ENCODE measurements around the gene HEXIM2.

HEXIM2 gene

DNA sequence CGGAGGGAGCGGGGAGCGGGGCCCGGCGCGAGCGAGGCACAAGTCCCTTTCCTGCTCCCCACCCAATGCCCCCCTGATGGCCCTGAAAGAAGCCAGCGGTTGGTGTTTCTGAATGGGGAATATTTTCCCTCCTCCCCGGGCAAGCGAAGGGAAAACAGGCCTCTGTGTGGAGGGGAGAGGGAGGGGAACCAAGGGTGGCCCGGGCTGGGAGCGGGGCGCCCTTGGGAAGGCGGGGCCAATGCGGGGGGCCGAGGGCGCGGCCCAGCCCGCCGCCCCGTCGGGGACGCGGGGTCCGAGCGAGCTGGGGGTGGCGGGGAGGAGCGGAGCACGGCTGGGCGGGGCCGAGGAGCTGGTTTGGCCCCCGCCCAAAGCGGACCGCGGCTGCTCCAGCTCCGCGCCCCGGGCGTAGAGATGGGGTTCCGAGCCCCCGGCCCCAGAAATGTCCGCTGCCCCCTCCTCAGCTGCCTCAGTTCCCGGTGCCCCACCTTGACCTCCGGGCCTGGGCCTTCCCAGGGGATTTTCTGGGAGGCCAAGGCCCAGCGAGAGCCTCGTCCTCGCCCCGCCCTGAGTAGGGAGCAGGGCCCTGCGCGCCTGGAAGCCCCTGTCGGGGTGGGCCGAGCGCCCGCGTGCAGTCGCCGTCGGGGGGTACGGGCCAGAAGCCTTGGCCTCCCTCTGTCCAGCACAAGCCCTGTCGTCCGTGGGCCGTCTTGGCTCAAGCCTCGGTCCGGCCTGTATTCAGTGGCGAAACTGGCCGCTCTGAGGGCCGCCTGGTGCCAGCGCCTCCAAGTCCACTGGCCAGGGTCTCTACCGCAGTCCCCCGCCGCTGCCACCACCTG is 17.3 kb upstream of the HEXIM2 start:
- no peak for DNase-seq (ENCODE audit: low read depth)

DNA sequence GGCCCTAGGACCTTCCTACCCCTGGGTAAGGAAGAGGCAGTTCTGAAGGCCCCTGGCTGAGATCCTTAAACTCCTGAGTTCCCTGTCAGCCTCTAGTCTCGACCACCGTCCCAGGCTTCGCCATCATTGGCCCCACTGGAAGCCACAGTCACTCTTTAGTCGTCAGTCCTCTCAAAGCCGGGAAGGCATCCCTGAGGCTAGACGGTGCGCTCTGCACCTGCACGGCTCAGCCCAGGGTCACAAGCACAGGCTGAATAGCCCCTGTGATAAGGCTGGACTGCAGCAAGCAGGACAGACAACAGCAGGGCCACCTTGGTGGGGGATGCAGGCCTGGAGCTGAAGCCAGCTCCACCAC is 16.7 kb upstream of the HEXIM2 start:
- no peak for DNase-seq (ENCODE audit: low read depth)

DNA sequence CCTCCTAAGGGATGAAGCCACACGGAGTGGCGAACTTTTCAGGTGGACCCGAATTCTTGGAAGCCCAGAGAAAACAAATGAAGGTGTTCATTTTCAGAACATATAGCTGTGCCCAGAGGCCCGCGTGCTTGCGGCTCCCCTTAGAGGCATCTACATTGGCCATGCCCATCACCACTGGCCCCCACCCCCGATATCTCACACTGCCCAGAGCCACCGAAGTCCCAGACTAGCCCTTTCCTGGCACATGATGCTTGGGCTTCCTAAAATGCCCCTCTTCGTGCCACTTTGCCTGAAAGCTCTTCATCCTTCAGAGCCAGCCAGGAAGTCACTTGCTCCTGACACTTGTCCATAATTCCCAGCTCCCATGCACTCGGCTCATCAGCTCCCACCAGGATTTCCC is 15.5 kb upstream of the HEXIM2 start:
- no peak for DNase-seq (ENCODE audit: low read depth)

DNA sequence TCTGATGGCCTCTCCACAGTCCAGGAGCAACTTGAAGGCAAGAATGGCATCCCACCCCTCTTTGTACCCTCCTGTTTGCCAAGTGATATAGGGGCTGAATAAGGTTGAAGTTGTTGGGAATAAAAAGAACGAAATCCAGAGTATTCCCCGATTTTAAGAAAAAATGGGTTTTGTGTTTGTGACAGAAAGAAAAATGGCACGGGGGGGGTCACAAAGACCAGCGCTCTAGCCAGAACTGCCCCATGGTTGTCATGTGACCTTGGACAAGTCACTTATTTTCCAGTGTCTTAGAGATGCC is 15.1 kb upstream of the HEXIM2 start:
- no peak for DNase-seq (ENCODE audit: low read depth)

DNA sequence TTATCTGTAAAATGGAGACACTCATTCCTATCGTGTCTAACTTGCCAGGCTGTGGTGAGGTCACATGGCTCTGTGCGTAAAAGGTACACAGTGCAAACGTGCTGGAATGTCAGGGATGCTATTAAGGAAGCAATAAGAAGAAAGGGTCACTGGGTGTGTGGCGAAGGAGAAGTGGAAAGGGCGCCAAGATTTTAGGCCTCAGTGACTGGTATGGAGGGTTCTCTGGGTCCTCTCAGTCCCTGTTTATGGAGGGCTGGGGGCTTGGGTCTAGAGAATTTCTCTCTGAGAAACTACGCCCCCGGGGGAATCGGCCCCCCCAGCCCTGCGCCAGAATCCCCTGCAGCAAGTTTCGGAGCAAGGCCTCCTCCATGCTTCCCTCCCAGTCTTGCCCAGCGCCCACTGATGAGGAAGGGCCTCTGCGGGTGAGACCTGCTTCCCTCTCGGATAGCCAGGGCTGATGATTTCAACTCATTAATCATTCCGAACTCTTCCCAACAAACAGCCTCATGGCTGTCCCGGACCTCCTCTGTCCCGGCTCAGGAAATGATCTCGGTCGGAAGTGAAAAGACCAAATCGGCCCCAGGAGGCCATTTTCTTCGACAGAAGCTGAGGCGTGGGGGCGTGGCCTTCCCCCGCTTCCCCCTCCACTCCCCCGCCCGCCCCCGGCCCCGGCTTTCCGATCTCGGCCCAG is 14.6 kb upstream of the HEXIM2 start:
- DNase-seq (ENCODE audit: low read depth) = no peak

DNA sequence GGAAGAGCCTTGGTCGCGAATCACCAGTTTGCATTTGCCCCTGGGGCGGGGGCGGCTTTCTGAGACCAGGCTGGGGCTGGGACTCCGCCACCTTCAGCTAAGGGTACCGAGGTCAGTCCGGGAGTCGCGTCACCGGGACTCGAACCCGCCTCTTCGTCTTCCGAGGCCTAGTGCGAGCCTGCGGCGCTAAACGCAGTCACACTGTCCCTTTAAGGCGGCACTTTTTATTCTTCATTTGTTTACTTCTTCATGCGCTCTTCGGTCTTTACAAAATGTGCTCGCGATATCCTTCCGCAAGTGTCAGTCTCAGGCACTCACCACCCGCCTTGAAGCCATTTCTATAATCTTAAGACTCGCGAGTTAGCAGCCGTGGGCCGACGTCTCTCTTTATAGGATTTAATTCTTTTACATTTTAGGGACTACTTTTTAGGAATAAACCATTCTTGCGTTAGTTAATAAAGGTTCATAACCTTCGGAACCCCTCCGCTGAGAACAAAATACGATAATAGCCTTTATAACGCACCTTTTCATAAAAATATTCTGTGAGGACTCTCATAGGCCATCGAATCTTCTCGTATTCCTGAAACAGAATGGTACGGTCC is 14.0 kb upstream of the HEXIM2 start:
- peak; percentile 58 for DNase-seq (ENCODE audit: low read depth)

DNA sequence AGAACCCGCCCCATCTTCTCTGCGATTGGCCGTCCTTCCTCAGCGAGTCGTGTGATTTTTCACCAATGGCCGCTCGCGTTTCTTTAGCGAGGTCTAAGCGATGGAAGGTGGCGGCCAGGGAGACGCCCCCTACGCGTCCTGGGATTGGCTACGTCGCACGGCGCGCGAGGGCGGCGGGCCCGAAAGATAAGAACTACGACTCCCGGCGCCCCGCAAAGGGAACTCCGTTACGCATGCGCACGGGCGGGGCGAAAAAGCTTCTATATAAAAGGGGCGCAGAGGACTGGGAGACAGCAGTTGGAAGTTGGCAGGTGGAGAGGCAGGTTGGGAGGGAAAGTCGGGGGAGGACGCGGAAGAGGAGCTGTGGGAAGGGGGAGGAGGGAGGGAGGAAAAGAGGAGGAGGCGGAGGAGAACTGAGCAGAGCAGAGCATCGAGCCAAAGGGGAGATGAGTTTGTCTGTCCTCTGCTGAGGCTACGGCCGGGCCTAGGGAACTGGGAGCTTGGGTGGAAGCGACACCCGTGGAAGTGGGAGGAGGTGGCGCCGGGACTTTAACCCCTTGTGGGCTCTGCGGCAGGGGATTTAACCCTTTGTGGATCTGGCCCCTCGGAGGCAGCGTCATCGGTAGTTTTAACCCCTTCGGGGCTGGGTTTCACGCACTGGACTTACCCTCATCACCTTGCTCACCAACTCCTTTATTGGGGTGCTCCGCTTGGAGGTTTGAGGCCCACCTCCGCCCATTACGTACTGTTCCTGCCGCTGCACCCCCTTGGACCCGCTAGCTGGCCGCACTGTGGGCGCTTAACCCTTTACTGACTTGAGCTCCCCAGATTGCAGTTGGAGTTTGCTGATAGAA is 13.3 kb upstream of the HEXIM2 start, which contains the start of gene HEXIM1:
Gene HEXIM1 (plus strand): TSS at position 293 of the 854 bp plus-strand sequence. CDS start 716 bp downstream, outside the sequence.
- peak; percentile 98 for DNase-seq (ENCODE audit: low read depth)

DNA sequence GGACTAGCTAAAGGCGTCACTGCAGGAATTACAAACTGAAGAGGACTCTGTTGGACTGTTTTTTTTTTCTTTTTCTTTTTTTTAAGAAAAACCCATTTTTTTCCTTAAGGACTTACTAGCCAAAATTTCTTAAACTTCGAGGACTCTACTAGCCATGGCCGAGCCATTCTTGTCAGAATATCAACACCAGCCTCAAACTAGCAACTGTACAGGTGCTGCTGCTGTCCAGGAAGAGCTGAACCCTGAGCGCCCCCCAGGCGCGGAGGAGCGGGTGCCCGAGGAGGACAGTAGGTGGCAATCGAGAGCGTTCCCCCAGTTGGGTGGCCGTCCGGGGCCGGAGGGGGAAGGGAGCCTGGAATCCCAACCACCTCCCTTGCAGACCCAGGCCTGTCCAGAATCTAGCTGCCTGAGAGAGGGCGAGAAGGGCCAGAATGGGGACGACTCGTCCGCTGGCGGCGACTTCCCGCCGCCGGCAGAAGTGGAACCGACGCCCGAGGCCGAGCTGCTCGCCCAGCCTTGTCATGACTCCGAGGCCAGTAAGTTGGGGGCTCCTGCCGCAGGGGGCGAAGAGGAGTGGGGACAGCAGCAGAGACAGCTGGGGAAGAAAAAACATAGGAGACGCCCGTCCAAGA is 12.5 kb upstream of the HEXIM2 start:
- peak; percentile 63 for DNase-seq (ENCODE audit: low read depth)

DNA sequence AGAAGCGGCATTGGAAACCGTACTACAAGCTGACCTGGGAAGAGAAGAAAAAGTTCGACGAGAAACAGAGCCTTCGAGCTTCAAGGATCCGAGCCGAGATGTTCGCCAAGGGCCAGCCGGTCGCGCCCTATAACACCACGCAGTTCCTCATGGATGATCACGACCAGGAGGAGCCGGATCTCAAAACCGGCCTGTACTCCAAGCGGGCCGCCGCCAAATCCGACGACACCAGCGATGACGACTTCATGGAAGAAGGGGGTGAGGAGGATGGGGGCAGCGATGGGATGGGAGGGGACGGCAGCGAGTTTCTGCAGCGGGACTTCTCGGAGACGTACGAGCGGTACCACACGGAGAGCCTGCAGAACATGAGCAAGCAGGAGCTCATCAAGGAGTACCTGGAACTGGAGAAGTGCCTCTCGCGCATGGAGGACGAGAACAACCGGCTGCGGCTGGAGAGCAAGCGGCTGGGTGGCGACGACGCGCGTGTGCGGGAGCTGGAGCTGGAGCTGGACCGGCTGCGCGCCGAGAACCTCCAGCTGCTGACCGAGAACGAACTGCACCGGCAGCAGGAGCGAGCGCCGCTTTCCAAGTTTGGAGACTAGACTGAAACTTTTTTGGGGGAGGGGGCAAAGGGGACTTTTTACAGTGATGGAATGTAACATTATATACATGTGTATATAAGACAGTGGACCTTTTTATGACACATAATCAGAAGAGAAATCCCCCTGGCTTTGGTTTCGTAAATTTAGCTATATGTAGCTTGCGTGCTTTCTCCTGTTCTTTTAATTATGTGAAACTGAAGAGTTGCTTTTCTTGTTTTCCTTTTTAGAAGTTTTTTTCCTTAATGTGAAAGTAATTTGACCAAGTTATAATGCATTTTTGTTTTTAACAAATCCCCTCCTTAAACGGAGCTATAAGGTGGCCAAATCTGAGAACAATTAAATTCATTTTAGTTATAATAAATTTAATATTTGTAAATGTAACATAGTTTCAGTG is 11.7 kb upstream of the HEXIM2 start:
- DNase-seq (ENCODE audit: low read depth) = no peak

DNA sequence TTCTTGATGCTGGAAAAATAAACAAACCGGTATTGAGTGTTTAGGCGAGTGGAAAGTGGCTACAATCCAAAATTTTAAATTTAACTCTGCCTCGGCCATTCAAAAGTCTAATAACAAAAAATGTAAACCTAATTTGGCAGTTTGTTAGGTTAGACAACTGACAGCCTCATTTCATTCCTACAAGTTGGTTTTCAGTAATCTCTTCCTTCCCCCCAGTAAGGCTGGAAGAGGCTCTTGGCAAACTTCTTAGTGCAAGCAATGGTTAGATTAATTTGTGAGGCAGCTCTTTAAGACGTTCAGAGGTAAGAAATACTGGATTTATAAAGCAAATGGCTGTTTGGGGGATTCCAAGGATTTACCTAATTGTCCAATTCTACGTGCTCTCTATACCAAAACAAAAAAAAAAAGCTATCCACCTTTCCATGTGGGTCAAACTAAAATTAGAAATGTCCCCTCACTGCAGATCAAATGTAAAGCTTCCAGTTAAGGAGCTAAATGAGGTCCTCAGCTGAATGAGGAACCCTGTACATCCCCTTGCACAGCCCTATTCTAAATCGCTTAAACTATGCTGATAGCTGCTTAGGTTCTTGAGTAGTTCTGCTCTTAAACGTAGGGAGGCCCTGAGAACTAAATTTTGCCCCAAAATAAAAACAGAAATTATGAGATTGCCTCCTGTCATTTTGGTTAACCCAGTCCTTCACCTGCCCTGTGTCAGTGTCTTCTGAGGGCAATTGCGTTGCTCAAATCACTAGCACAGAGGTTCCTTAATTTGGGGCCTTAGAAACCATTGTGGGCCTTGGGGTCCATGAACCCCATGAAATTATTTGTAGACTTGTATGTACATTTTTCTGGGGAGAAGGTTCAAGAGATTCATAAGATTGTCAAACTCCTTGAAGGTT is 10.5 kb upstream of the HEXIM2 start:
- DNase-seq (ENCODE audit: low read depth) = no peak

DNA sequence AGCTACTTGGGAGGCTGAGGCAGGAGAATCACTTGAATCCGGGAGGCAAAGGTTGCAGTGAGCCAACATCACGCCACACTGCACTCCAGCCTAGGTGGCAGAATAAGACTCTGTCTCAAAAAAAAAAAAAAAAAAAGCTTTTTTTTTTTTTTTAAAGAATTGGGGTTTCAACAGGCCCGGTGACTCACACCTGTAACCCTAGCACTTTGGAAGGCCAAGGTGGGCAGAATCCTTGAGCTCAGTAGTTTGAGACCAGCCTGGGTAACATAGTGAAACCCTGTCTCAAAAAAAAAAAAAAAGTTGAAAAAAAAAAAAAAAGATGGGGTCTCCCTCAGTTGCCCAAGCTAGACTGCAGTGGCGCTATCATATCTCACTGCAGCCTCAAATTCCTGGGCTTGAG is 6.6 kb upstream of the HEXIM2 start:
- no peak for DNase-seq (ENCODE audit: low read depth)

DNA sequence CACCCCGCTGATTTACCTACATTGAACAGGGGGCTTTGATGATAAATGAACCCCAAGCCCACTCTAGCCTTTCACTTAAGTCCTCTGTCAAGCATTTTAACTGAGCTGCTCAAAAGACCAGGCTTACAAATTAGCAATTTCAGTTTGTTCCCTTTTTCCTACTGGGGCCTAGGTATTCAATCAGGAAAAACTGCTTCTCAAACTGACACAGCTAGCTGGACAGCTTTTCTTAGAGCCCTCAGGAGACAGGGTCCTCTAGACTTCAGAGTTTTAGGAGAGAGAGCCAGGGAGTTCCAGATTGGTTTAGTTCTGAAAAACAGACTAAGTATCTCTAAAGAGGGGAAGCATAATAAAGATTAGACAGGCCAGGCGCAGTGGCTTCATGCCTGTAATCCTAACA is 6.2 kb upstream of the HEXIM2 start:
- no peak for DNase-seq (ENCODE audit: low read depth)

DNA sequence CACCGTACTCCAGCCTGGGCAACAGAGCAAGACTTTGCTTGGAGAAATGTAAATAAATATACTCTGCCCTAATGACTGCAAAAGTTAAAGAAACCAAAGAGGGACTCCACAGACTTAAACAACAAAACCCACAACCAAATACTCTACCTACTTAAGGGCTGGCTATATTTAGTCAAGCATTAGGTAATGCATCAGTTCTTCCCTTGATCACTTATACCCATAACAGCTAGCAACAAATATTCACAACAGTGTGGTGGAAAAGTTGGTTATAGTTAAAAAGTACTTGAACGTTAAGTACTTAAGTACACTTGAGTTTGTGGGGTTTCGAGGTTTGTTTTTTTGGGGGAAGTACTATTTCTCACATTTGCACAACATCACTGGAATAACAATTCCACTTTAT is 5.4 kb upstream of the HEXIM2 start:
- no peak for DNase-seq (ENCODE audit: low read depth)

DNA sequence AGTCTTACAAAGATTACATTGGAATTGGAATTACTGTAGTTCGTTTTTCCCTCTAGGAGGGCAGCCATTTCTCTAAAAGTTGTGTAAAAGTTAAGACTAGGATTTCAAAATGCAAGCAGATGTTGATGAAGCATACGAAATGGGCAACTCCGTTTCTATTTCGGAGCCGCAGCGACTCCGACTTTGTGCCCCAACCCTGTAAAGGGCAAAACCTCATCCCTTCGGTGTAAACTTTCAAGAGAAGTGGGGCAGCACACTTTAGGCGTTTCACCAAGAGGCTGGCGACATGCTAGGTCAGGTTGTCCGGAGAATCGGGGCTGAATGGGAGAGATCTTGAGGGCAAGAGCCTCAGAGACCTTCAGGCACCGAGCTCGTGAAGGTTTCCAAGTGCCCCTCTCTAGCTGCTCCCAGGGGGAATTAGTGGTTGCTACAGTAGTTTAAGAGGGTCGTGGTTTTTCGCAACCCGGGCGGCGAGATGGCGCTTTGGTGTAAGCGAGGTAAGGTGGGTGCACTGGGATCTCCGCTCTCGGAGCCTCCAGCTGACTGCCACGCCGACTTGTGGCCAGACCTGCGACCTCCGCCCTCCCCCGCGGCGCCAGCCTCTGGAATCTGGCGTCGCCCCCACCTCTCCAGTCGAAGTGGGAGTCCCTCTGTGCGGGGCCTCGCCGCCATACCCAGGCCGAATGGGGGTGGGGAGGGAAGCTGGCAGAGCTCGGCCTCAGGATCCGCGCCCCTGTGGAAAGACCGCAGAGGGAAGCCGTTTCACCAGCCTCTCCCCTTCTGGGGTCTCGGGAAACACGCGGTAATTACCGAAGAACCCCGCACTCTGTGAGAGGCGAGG is 1.0 kb upstream of the HEXIM2 start:
- DNase-seq (ENCODE audit: low read depth) = peak; percentile 45

DNA sequence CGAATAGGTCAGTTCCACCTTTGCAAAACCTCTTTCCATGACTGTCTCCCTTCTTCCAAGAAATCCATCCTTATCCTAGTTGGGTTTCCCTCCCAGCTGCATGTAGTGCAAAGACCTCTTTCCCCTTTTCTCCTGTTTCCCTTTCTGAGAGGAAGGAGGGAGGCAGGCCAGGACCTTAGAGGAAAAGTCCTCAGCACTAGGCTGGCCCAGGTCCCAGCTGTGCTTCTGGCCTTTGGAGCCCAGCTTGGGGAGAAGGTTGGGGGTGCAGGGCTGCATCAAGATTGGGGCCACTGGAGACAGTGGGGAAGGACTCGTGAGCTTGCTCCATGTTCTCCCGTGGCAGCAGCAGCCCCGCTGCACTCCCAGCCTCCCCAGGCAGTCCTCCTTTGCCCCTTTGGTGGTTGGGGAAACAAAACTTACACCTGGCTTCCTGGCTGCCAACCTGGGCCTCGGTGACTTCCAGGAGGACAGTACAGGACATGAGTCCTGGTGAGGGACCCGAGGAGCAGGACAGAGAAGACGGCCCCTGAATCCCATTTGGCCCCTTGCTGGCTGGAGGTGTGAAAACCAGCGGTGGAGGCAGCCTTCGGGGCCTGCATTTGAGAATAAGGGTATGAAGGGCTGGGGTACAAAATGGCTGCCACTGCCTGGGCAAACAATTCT is 481 bp downstream of the HEXIM2 start:
- DNase-seq (ENCODE audit: low read depth) = no peak

DNA sequence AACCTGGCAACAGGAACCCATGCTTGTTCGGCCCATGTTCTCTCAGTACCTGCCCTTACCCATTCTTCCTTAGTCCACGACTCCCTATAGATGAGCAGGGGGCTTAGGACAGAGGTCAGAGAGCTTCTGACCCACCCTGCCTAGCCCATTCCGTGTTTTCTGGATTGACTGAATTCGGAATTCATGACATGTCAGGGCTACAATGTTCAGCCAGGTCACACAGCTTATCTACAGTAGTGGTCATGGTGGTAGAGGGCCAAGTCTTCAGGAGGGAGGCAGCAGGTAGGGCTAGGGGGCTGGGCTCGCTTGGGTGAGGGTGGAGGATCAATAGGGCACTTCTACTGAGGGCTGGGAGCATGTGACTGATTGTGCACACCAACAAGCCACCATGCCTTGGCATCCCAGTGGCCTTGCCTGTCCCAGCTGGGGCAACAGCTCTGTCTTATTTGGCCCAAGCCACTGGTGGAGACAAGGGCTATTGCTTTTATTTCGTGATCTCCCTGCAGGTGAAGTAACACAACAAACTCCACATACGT is 3.1 kb downstream of the HEXIM2 start:
- DNase-seq (ENCODE audit: low read depth) = no peak

DNA sequence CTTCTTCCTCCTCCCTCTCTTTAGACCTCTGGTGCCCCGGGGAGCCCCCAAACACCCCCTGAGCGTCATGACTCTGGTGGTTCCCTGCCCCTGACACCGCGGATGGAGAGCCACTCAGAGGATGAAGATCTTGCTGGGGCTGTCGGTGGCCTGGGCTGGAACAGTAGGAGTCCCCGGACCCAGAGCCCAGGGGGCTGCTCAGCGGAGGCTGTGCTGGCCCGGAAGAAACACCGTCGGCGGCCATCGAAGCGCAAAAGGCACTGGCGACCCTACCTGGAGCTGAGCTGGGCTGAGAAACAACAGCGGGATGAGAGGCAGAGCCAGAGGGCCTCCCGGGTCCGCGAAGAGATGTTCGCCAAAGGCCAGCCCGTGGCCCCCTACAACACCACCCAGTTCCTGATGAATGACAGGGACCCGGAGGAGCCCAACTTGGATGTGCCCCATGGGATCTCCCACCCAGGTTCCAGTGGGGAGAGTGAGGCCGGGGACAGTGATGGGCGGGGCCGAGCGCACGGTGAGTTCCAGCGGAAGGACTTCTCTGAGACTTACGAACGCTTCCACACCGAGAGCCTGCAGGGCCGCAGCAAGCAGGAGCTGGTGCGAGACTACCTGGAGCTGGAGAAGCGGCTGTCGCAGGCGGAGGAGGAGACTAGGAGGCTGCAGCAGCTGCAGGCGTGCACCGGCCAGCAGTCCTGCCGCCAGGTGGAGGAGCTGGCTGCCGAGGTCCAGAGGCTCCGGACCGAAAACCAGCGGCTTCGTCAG is 7.5 kb downstream of the HEXIM2 start:
- no peak for DNase-seq (ENCODE audit: low read depth)

Data from activated T-cell treated with anti-CD3 and anti-CD28 coated beads for 1 hour (primary cell).